ENCODE measurements around the gene PRPF31.

DNA sequence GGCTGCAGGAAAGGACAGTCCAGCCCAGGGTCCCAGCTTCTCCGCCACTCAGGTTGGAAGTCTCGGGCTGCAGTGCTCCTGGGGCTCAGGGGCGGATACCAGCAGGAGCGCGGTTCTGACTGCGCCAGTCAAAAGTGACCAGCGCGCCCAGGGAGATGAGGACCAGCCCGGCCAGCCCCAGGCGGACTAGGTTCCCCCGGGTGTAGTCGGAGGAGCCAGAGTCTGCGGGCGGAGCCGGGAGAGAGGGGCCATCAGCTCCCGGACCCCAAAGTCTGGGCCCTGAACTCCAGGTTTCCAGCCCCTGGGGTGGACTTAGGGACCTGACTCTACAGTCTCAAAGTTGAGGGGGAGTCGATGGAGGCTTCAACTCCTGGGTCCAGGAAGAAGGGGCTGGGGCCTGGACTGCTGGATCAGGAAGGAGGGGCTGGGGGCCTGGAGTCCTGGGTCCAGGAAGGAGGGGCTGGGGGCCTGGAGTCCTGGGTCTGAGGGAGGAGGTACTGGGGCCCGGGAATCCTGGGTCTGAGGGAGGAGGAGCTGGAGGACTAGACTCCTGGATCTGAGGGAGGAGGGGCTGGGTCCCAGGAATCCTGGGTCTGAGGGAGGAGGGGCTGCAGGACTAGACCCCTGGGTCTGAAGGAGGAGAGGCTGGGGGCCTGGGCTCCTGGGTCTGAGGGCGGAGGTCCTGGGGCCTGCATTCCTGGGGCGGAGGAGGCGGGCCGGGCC is 20.3 kb upstream of the PRPF31 start:
- TF ChIP-seq ZNF335 (CRISPR knock-in tag; IDR thresholded peaks at IDR 0.05): no peak
- TF ChIP-seq, protein P1, sequence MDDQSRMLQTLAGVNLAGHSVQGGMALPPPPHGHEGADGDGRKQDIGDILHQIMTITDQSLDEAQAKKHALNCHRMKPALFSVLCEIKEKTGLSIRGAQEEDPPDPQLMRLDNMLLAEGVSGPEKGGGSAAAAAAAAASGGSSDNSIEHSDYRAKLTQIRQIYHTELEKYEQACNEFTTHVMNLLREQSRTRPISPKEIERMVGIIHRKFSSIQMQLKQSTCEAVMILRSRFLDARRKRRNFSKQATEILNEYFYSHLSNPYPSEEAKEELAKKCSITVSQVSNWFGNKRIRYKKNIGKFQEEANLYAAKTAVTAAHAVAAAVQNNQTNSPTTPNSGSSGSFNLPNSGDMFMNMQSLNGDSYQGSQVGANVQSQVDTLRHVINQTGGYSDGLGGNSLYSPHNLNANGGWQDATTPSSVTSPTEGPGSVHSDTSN (CRISPR knock-in tag; IDR thresholded peaks at IDR 0.05; ENCODE audit: borderline replicate concordance): no peak
- TF ChIP-seq ZNF780A (CRISPR knock-in tag; IDR thresholded peaks at IDR 0.05): no peak
- TF ChIP-seq, protein P2, sequence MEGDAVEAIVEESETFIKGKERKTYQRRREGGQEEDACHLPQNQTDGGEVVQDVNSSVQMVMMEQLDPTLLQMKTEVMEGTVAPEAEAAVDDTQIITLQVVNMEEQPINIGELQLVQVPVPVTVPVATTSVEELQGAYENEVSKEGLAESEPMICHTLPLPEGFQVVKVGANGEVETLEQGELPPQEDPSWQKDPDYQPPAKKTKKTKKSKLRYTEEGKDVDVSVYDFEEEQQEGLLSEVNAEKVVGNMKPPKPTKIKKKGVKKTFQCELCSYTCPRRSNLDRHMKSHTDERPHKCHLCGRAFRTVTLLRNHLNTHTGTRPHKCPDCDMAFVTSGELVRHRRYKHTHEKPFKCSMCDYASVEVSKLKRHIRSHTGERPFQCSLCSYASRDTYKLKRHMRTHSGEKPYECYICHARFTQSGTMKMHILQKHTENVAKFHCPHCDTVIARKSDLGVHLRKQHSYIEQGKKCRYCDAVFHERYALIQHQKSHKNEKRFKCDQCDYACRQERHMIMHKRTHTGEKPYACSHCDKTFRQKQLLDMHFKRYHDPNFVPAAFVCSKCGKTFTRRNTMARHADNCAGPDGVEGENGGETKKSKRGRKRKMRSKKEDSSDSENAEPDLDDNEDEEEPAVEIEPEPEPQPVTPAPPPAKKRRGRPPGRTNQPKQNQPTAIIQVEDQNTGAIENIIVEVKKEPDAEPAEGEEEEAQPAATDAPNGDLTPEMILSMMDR (CRISPR knock-in tag; IDR thresholded peaks at IDR 0.05): no peak
- TF ChIP-seq SIN3A (IDR thresholded peaks at IDR 0.05; ENCODE audit: borderline replicate concordance, low read depth, low read length): no peak
- no peak for TF ChIP-seq ATF1 (CRISPR knock-in tag; IDR thresholded peaks at IDR 0.05)
- TF ChIP-seq ZNF598 (CRISPR knock-in tag; IDR thresholded peaks at IDR 0.05; ENCODE audit: borderline replicate concordance): no peak
- no peak for TF ChIP-seq TCF7L2 (IDR thresholded peaks at IDR 0.05; ENCODE audit: low read depth, low read length)
- TF ChIP-seq ZFP36 (IDR thresholded peaks at IDR 0.05; ENCODE audit: borderline replicate concordance, low read depth, low read length, partially characterized antibody): no peak
- no peak for TF ChIP-seq POLR2A (IDR thresholded peaks at IDR 0.05; ENCODE audit: insufficient read depth in 1 of 2, low read depth in 2 of 2, low read length in 2 of 2)
- no peak for TF ChIP-seq CEBPB (IDR thresholded peaks at IDR 0.05; ENCODE audit: borderline replicate concordance, low read depth, low read length)
